Activated T-helper 2 cell treated with anti-CD3 and anti-CD28 coated beads, Interferon-gamma antibody, Interleukin-2, Interleukin-4, amounts not matched to agents 10 μg/mL and 5 μg/mL and 100 μg/mL, durations not matched to agents 14 hours and 24 hours and 36 hours (primary cell): Measurements from ENCODE around the gene LMAN2L. TPM values are rescaled to one million over a fixed set of nuclear protein-coding genes. Genes with fewer than 3 reads are reported as not detected.

Source experiments
- DNase-seq: peaks from one replicate; pipeline ENCODE4 v3.0.0; 2021; ENCODE audit warnings: low spot score
- H3K27ac Mint-ChIP-seq: one replicate; pipeline ENCODE4 v1.8.0; 2021; ENCODE audit warnings: mixed read lengths
- H3K27me3 Mint-ChIP-seq: one replicate; pipeline ENCODE4 v1.8.0; 2021; ENCODE audit warnings: low read depth, mixed read lengths
- H3K36me3 Mint-ChIP-seq: one replicate; pipeline ENCODE4 v1.8.0; 2021; ENCODE audit warnings: low read depth, mixed read lengths
- H3K4me1 Mint-ChIP-seq: one replicate; pipeline ENCODE4 v1.8.0; 2021; ENCODE audit warnings: low read depth, mixed read lengths
- H3K4me3 Mint-ChIP-seq: one replicate; pipeline ENCODE4 v1.8.0; 2021; ENCODE audit warnings: low read depth, mild to moderate bottlenecking, moderate library complexity, mixed read lengths
- H3K9me3 Mint-ChIP-seq: one replicate; pipeline ENCODE4 v1.8.0; 2021; ENCODE audit warnings: mixed read lengths
- intact Hi-C: fragments of 100-400 bp; cut with micrococcal nuclease; formaldehyde crosslinking; loops from one replicate; pipeline ENCODE4 v1.15.1; 2023
- total RNA-seq: library from RNA; stranded (reverse); gene quantifications from 2 replicates; pipeline ENCODE4 v1.2.3, GENCODE V29; 2022

LMAN2L gene
- total RNA-seq, 1 donor from 2014 or later = 6.0 TPM

DNA sequence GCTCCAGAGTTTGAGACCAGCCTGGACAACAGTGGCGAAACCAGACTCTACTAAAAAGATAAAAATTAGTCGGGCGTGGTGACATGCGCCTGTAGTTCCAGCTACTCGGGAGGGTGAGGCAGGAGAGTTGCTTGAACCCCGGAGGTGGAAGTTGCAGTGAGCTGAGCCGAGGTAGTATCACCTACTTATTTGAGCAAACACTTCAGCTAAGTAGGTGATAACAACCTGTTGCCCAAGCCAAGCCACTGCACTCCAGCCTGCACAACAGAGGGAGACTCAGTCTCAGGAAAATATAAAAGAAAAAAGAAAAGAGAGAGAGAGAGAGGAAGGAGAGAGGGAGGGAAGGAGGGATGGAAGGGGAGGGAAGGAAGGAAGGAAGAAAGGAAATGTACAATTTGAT, 76.0 kb downstream of the LMAN2L start:
- H3K36me3 Mint-ChIP-seq = no peaks in the 10 kb centered on the region
- no peaks in the 10 kb centered on the region for H3K9me3 Mint-ChIP-seq
- no peaks in the 10 kb centered on the region for H3K27me3 Mint-ChIP-seq
- no peaks in the 10 kb centered on the region for H3K4me1 Mint-ChIP-seq
- no peak overlapping the region for H3K27ac Mint-ChIP-seq
- H3K4me3 Mint-ChIP-seq = no peak overlapping the region
- no peak for DNase-seq
- intact Hi-C loops = no loop called here

DNA sequence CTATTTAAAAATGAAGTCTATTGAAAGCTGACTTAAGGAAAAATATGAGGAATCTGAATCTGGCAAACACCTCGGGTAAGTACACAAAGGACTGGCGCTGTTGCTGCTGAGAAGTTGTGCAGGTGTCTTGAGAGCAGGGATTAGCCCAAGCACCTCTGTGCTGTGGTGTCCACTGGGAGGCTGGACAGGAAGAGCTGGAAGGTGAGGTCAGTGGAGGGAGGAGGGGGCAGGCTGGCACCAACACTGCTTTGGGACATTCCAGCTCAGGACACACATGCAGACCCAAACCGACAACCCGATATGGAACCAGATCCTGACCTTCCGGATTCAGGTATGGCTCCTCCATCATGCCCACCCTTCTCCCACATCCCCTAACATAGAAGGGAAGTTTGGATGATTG, 76.7 kb downstream of the LMAN2L start:
- DNase-seq = no peak
- Mint-ChIP-seq H3K4me1 (no peaks in the 10 kb centered on the region), H3K27me3 (peaks cover 1% of the 10 kb centered on the region), H3K4me3 (no peak overlapping the region), H3K9me3 (no peaks in the 10 kb centered on the region), H3K36me3 (no peaks in the 10 kb centered on the region), H3K27ac (no peak overlapping the region)
- intact Hi-C loops = no loop called here

DNA sequence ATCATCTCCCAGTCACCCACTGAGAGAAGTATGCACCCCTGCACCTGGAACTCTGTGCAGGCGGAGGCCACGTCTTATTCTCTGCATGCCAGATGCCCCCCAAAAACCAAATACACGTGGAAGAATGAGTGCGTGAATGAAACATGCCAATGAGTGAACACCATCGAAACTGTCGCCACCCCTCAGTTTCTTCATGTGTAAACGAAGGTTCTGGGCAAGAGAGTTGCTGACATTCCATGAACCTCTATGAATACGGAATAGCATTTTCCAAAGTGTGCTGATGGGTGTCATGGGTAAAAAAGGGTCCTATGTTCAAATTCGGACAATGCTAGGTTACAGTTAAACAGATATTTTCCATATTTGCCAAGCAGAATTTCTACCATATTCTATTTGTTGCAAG, 77.5 kb downstream of the LMAN2L start:
- intact Hi-C loops = no loop called here
- H3K9me3 Mint-ChIP-seq = no peaks in the 10 kb centered on the region
- H3K27me3 Mint-ChIP-seq = peaks cover 3% of the 10 kb centered on the region
- no peak overlapping the region for H3K27ac Mint-ChIP-seq
- no peaks in the 10 kb centered on the region for H3K4me1 Mint-ChIP-seq
- H3K4me3 Mint-ChIP-seq = no peak overlapping the region
- H3K36me3 Mint-ChIP-seq = no peaks in the 10 kb centered on the region
- DNase-seq = no peak

DNA sequence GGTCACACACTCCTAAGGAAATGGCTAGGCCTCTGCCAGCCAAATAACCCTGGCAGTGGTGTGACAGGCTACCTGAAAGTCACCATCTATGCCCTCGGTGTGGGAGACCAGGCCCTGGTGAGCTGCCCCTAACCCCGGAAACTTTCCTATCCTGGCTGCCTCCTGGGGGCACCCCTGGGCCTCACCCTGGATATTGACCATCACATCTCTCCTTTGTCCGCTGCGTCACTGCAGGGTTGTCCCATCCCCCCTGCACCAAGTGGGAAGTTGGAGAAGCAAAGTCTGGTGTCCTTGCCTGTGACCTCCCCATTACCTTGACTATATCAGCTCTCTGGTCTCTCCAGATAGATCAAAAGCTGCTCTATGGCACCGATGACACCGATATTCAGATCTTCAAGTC, 78.5 kb downstream of the LMAN2L start:
- intact Hi-C loops = no loop called here

DNA sequence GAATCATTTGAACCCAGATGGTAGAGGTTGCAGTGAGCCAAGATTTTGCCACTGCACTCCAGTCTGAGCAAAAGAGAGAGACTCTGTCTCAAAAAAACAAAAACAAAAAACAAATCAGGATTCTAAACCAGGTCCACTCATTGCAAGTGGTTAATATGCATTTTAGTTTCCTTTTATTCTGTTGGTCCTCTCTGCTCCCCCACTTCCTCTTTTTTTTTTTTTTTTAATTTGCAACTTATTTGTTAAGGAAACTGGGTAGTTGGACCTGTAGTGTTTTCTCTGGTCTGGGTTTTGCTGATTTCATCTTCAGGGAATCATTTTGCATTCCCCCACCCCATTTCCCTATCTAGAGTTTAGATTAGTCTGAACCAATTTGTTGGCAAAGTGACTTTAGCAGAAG, 83.3 kb downstream of the LMAN2L start:
- Mint-ChIP-seq H3K36me3 (no peaks in the 10 kb centered on the region), H3K4me3 (no peak overlapping the region), H3K9me3 (no peaks in the 10 kb centered on the region), H3K4me1 (no peaks in the 10 kb centered on the region), H3K27ac (no peak overlapping the region), H3K27me3 (peaks cover 9% of the 10 kb centered on the region)
- intact Hi-C loops = no loop called here
- no peak for DNase-seq

More for the DNA sequence above, 78.5 kb downstream of the LMAN2L start:
- H3K4me1 Mint-ChIP-seq = no peaks in the 10 kb centered on the region
- H3K4me3 Mint-ChIP-seq = no peak overlapping the region
- DNase-seq = no peak
- H3K36me3 Mint-ChIP-seq = no peaks in the 10 kb centered on the region
- peaks cover 4% of the 10 kb centered on the region for H3K27me3 Mint-ChIP-seq
- H3K9me3 Mint-ChIP-seq = no peaks in the 10 kb centered on the region
- H3K27ac Mint-ChIP-seq = no peak overlapping the region

Other genes starting within 250 kb of the LMAN2L start
- 0.16 and 0.52 TPM in 2 replicates for gene NEURL3, start 234.7 kb downstream of the LMAN2L start, total RNA-seq
- gene ARID5A, start 203.3 kb downstream of the LMAN2L start, total RNA-seq = 164 and 170 TPM in 2 replicates
- gene KANSL3, start 101.8 kb downstream of the LMAN2L start, total RNA-seq = 45.8 and 48.3 TPM in 2 replicates
- not detected in 2 replicates for gene FER1L5, start 97.3 kb downstream of the LMAN2L start, total RNA-seq
- gene CNNM4, start 20.8 kb upstream of the LMAN2L start, total RNA-seq = 10.1 and 11.3 TPM in 2 replicates
- gene CNNM3, start 76.2 kb upstream of the LMAN2L start, total RNA-seq = 28.7 and 30.4 TPM in 2 replicates
- 7.0 and 9.1 TPM in 2 replicates for gene ANKRD23, start 104.0 kb upstream of the LMAN2L start, total RNA-seq
- gene ANKRD39, start 118.0 kb upstream of the LMAN2L start, total RNA-seq = 39.2 and 40.0 TPM in 2 replicates
- gene SEMA4C, start 130.0 kb upstream of the LMAN2L start, total RNA-seq = 32.0 and 36.1 TPM in 2 replicates
- not detected in 2 replicates for gene FAM178B, start 246.5 kb upstream of the LMAN2L start, total RNA-seq